ENCODE measurements around the gene PCBP4. TPM values are rescaled to one million over a fixed set of nuclear protein-coding genes. Genes with fewer than 3 reads are reported as not detected.

PCBP4 gene
- total RNA-seq, 1 experiment from 2014 or later: 17.9 TPM

- H3K27ac ChIP-seq: no peak overlapping the region
- H3F3A ChIP-seq (ENCODE audit: insufficient read depth, low read depth): no peaks in the 10 kb centered on the region; the same call in 1 of the 2 replicates
- H3K79me2 ChIP-seq (ENCODE audit: low read depth): peaks cover 26% of the 10 kb centered on the region
- no peaks in the 10 kb centered on the region for H3K27me3 ChIP-seq (ENCODE audit: insufficient read depth, low read depth)
- CTCF ChIA-PET: interaction anchor here (0.5 to 1.2 kb wide), 8 partner anchors 33 to 637 kb away, joined by 3 to 4 read pairs (median 3); partner anchors contain the start of genes ABHD14A and DUSP7
- peaks cover 5% of the 10 kb centered on the region; the same call in 1 of the 2 replicates for H4K20me1 ChIP-seq (ENCODE audit: insufficient read depth)
- H3K4me2 ChIP-seq: peak overlapping the region; percentile 98
- no peaks in the 10 kb centered on the region for H3K9me3 ChIP-seq (ENCODE audit: insufficient read depth, low read depth)
- POLR2A ChIA-PET (ENCODE audit: unreplicated experiment): interaction anchor here (0.5 to 1.1 kb wide), 6 partner anchors 32 to 277 kb away, joined by 3 read pairs; partner anchors contain the start of genes ABHD14B and RPL29
- intact Hi-C loops (cut with micrococcal nuclease; ENCODE audit: unreplicated experiment): loop anchor here (1.0 to 5.0 kb wide), 3 partner anchors 187 to 396 kb away; partner anchors contain the start of gene TWF2
- no peaks in the 10 kb centered on the region for H3K9me2 ChIP-seq (ENCODE audit: insufficient read depth)
- DNase-seq: no peak
- peak overlapping the region; percentile 77 for H2AFZ ChIP-seq
- H3K4me1 ChIP-seq (replicated peaks; ENCODE audit: insufficient read depth): peaks cover 16% of the 10 kb centered on the region; the same call in 1 of the 2 replicates
- TF ChIP-seq, protein P1, sequence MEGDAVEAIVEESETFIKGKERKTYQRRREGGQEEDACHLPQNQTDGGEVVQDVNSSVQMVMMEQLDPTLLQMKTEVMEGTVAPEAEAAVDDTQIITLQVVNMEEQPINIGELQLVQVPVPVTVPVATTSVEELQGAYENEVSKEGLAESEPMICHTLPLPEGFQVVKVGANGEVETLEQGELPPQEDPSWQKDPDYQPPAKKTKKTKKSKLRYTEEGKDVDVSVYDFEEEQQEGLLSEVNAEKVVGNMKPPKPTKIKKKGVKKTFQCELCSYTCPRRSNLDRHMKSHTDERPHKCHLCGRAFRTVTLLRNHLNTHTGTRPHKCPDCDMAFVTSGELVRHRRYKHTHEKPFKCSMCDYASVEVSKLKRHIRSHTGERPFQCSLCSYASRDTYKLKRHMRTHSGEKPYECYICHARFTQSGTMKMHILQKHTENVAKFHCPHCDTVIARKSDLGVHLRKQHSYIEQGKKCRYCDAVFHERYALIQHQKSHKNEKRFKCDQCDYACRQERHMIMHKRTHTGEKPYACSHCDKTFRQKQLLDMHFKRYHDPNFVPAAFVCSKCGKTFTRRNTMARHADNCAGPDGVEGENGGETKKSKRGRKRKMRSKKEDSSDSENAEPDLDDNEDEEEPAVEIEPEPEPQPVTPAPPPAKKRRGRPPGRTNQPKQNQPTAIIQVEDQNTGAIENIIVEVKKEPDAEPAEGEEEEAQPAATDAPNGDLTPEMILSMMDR (conservative IDR thresholded peaks at IDR 0.05): no peak
- no peak for TF ChIP-seq EZH2 (IDR thresholded peaks at IDR 0.05; ENCODE audit: low read depth)
- BruUV-seq (replicated peaks): no TSS peak
- no peaks in the 10 kb centered on the region; the same call in 1 of the 2 replicates for H3K36me3 ChIP-seq (ENCODE audit: low read depth)
- peak overlapping the region; percentile 85 for H3K4me3 ChIP-seq
Measured at GRCh38 chr3:51941463-51941797, 25.8 kb downstream of the PCBP4 start.

DNA sequence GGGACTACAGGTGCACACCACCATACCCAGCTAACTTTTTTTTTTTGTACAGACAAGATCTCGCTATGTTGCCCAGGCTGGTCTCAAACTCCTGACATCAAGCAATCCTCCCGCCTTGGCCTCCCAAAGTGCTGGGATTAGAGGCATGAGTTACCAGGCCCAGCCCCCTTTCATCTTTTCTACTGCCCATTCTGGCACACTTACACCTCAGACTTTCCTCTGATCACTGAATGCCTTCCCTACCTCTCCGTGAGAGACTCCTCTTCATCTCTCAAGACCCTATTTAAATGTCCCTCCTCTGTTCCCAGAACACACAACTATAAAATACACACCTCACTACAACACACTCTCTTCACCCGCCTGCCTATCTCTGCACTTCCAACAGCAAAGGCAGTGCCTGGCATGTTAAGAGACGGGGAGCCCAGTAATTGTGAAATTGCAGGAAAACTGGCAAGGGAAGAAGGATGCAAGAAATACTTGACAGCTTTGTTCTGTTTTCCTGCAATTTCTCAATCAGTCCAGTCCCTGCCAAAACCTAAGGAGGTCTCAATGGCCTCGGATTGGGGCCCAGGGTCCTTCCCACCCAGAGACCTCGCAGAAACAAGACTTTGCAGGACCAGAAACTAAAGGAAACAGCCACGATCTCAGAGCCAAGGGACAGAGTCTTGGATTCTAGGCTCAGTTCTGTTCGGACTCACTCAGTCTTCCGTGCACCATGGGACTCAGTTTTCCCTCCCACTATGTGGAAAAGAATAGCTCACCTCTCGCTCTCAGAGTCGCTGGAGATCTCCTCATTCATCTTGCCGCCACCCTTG is 26.4 kb downstream of the PCBP4 start:
- Histone ChIP-seq H2AFZ (peak overlapping the region; percentile 77; the same call in 1 of the 2 replicates), H3K4me3 (peak overlapping the region; percentile 85), H3K4me1 (replicated peaks; ENCODE audit: insufficient read depth) (peaks cover 16% of the 10 kb centered on the region; the same call in 1 of the 2 replicates), H4K20me1 (ENCODE audit: insufficient read depth) (peaks cover 5% of the 10 kb centered on the region; the same call in 1 of the 2 replicates), H3K9me3 (ENCODE audit: insufficient read depth, low read depth) (no peaks in the 10 kb centered on the region), H3K79me2 (ENCODE audit: low read depth) (peaks cover 26% of the 10 kb centered on the region), H3K9me2 (ENCODE audit: insufficient read depth) (no peaks in the 10 kb centered on the region), H3F3A (ENCODE audit: insufficient read depth, low read depth) (no peaks in the 10 kb centered on the region; the same call in 1 of the 2 replicates), H3K4me2 (peak overlapping the region; percentile 98), H3K27ac (no peak overlapping the region), H3K36me3 (ENCODE audit: low read depth) (no peaks in the 10 kb centered on the region; the same call in 1 of the 2 replicates), H3K27me3 (ENCODE audit: insufficient read depth, low read depth) (no peaks in the 10 kb centered on the region)
- TF ChIP-seq, protein P1 (conservative IDR thresholded peaks at IDR 0.05): no peak
- TF ChIP-seq EZH2 (IDR thresholded peaks at IDR 0.05; ENCODE audit: low read depth): no peak
- POLR2A ChIA-PET (ENCODE audit: unreplicated experiment): interaction anchor here (0.5 to 1.1 kb wide), 6 partner anchors 33 to 278 kb away, joined by 3 read pairs; partner anchors contain the start of genes ABHD14B and RPL29
- BruUV-seq (replicated peaks): TSS peak; percentile 43
- CTCF ChIA-PET: interaction anchor here (0.5 to 1.2 kb wide), 8 partner anchors 34 to 637 kb away, joined by 3 to 4 read pairs (median 3); partner anchors contain the start of genes ABHD14A and DUSP7
- intact Hi-C loops (cut with micrococcal nuclease; ENCODE audit: unreplicated experiment): loop anchor here (1.0 to 5.0 kb wide), 3 partner anchors 187 to 396 kb away; partner anchors contain the start of gene TWF2
- DNase-seq: no peak

DNA sequence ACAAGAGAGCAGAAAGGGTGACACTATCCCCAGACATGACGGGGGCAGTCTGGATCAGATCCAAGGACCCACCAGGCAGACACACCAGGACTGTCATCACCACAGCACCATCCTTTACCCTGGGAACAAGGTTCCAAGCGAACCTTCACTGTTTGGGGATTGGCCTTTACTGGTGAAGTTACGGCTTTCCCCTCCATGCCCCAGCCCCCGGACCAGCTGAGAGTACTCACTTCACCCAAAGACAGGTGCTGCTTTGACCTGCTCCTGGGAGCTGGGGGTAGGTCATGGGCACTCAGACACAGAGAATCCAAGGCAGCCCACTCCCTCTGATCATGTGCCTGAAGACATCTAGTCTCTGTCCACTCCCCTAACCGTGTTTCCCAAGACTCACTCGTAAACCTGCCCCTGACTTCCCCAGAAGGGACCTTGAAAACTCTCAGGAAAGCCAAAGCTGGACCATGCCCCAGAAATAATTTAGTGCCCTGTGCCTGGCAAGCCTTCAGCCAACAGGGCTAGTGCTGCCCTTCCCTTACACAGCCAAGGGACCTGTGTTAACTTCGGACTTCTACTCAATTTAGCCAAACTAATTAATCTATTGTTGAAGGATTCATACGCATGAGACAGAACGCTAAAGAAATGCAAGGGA is 28.4 kb downstream of the PCBP4 start:
- peaks cover 26% of the 10 kb centered on the region for H3K79me2 ChIP-seq (ENCODE audit: low read depth)
- no peak overlapping the region for H3K27ac ChIP-seq
- H4K20me1 ChIP-seq (ENCODE audit: insufficient read depth): peaks cover 5% of the 10 kb centered on the region; the same call in 1 of the 2 replicates
- H3K36me3 ChIP-seq (ENCODE audit: low read depth): no peaks in the 10 kb centered on the region; the same call in 1 of the 2 replicates
- ChIA-PET POLR2A (ENCODE audit: unreplicated experiment) (no interaction called here), CTCF (no interaction called here)
- no peak overlapping the region for H3K4me3 ChIP-seq
- no peaks in the 10 kb centered on the region for H3K27me3 ChIP-seq (ENCODE audit: insufficient read depth, low read depth)
- H3K4me1 ChIP-seq (replicated peaks; ENCODE audit: insufficient read depth): peaks cover 16% of the 10 kb centered on the region; the same call in 1 of the 2 replicates
- no peak overlapping the region for H3K4me2 ChIP-seq
- intact Hi-C loops (cut with micrococcal nuclease; ENCODE audit: unreplicated experiment): no loop called here
- H2AFZ ChIP-seq: no peak overlapping the region
- no peaks in the 10 kb centered on the region; the same call in 1 of the 2 replicates for H3F3A ChIP-seq (ENCODE audit: insufficient read depth, low read depth)
- no peak for TF ChIP-seq EZH2 (IDR thresholded peaks at IDR 0.05; ENCODE audit: low read depth)
- TF ChIP-seq, protein P1 (conservative IDR thresholded peaks at IDR 0.05): no peak
- no peaks in the 10 kb centered on the region for H3K9me2 ChIP-seq (ENCODE audit: insufficient read depth)
- BruUV-seq (replicated peaks): no TSS peak
- no peaks in the 10 kb centered on the region for H3K9me3 ChIP-seq (ENCODE audit: insufficient read depth, low read depth)
- no peak for DNase-seq

All from PC-9 (cell line).